ENCODE results near the gene UQCC3. TPM values are rescaled to one million over a fixed set of nuclear protein-coding genes. Genes with fewer than 3 reads are reported as not detected.

The UQCC3 gene
- 51.5 TPM for polyA plus RNA-seq (2012; ENCODE audit: insufficient read depth, insufficient read length, low read depth)

DNA sequence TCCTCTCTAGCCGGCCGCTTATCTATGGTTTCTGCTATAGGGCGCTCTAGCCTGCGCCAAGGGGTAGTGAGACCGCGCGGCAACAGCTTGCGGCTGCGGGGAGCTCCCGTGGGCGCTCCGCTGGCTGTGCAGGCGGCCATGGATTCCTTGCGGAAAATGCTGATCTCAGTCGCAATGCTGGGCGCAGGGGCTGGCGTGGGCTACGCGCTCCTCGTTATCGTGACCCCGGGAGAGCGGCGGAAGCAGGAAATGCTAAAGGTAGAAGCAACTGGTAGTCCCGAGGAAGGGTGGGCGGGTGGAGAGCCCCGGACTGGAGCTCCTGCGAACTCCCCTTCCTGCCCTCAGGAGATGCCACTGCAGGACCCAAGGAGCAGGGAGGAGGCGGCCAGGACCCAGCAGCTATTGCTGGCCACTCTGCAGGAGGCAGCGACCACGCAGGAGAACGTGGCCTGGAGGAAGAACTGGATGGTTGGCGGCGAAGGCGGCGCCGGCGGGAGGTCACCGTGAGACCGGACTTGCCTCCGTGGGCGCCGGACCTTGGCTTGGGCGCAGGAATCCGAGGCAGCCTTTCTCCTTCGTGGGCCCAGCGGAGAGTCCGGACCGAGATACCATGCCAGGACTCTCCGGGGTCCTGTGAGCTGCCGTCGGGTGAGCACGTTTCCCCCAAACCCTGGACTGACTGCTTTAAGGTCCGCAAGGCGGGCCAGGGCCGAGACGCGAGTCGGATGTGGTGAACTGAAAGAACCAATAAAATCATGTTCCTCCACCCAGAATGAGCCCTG is at the start of gene UQCC3, which contains the start of gene LBHD1:
Gene UQCC3, plus strand, starts transcription at position 66 of the 782 bp plus-strand sequence. Its CDS starts 73 bp downstream, at position 139.
Gene LBHD1, minus strand, starts transcription at position 660 of the 782 bp plus-strand sequence. CDS start 2,236 bp downstream, outside the sequence.
- peak; percentile 71 for DNase-seq
- Histone ChIP-seq H3K4me1 (no peaks in the 10 kb centered on the region), H3K9me3 (no peaks in the 10 kb centered on the region), H3K27me3 (no peaks in the 10 kb centered on the region), H3K4me3 (ENCODE audit: low read depth, low read length) (peak within 1 kb of the TSS; percentile 77), H3K36me3 (peaks cover 12% of the 10 kb centered on the region)
- TF ChIP-seq, protein P1, sequence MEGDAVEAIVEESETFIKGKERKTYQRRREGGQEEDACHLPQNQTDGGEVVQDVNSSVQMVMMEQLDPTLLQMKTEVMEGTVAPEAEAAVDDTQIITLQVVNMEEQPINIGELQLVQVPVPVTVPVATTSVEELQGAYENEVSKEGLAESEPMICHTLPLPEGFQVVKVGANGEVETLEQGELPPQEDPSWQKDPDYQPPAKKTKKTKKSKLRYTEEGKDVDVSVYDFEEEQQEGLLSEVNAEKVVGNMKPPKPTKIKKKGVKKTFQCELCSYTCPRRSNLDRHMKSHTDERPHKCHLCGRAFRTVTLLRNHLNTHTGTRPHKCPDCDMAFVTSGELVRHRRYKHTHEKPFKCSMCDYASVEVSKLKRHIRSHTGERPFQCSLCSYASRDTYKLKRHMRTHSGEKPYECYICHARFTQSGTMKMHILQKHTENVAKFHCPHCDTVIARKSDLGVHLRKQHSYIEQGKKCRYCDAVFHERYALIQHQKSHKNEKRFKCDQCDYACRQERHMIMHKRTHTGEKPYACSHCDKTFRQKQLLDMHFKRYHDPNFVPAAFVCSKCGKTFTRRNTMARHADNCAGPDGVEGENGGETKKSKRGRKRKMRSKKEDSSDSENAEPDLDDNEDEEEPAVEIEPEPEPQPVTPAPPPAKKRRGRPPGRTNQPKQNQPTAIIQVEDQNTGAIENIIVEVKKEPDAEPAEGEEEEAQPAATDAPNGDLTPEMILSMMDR (IDR thresholded peaks at IDR 0.05; ENCODE audit: low read depth, low read length): no peak

DNA sequence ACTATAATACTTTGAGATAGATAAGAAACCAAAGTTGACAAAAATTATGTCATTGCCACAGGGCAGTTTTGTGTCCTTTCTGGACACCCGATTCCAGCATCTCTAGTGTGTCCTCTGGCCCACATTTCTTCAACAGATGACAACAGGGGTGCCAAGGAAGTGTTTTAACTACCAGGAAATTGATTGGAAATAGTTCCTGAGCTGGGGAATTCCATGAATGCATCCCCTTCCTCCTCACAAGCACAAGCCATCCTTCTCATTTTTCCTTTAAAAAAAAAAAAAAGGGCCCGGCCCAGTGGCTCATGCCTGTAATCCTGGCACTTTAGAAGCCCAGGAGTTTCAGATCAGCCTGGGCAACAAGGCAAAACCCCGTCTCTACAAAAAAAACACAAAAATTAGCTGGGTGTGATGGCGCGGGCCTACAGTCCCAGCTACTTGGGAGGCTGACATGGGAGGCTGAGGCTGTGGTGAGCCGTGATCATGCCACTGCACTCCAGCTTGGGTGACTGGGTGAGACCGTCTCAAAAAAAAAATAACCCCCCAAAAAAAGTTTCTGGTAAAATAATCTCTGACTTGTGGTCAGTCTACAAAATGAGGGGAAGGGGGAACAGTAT is 48.9 kb upstream of the UQCC3 start:
- DNase-seq: no peak
- H3K36me3 ChIP-seq: peaks cover 8% of the 10 kb centered on the region
- peak overlapping the region; percentile 37 for H3K4me3 ChIP-seq (ENCODE audit: low read depth, low read length)
- TF ChIP-seq, protein P1 (IDR thresholded peaks at IDR 0.05; ENCODE audit: low read depth, low read length): no peak
- H3K4me1 ChIP-seq: no peaks in the 10 kb centered on the region
- H3K9me3 ChIP-seq: no peaks in the 10 kb centered on the region
- H3K27me3 ChIP-seq: no peaks in the 10 kb centered on the region

GRCh38 chr11:62627713-62628112 is 43.8 kb upstream of the UQCC3 start:
- H3K36me3 ChIP-seq: peaks cover 37% of the 10 kb centered on the region
- no peaks in the 10 kb centered on the region for H3K9me3 ChIP-seq
- no peaks in the 10 kb centered on the region for H3K4me1 ChIP-seq
- TF ChIP-seq, protein P1 (IDR thresholded peaks at IDR 0.05; ENCODE audit: low read depth, low read length): 0 out of 2 replicates have a peak, but pooled peaks have one; percentile 13
- H3K27me3 ChIP-seq: no peaks in the 10 kb centered on the region
- DNase-seq: no peak
- no peak overlapping the region for H3K4me3 ChIP-seq (ENCODE audit: low read depth, low read length)

GRCh38 chr11:62632492-62632891 is 39.0 kb upstream of the UQCC3 start:
- Histone ChIP-seq H3K36me3 (peaks cover 43% of the 10 kb centered on the region), H3K27me3 (no peaks in the 10 kb centered on the region), H3K4me1 (no peaks in the 10 kb centered on the region), H3K9me3 (no peaks in the 10 kb centered on the region), H3K4me3 (ENCODE audit: low read depth, low read length) (no peak overlapping the region)
- TF ChIP-seq, protein P1 (IDR thresholded peaks at IDR 0.05; ENCODE audit: low read depth, low read length): no peak
- DNase-seq: no peak

- DNase-seq: no peak
- TF ChIP-seq, protein P1 (IDR thresholded peaks at IDR 0.05; ENCODE audit: low read depth, low read length): no peak
Observed at GRCh38 chr11:62644220-62644619, 27.3 kb upstream of the UQCC3 start.

GRCh38 chr11:62645671-62645945 is 25.9 kb upstream of the UQCC3 start:
- TF ChIP-seq, protein P1 (IDR thresholded peaks at IDR 0.05; ENCODE audit: low read depth, low read length): no peak

More at GRCh38 chr11:62644220-62644619, 27.3 kb upstream of the UQCC3 start:
- H3K4me1 ChIP-seq: no peaks in the 10 kb centered on the region
- no peaks in the 10 kb centered on the region for H3K9me3 ChIP-seq
- peaks cover 11% of the 10 kb centered on the region for H3K36me3 ChIP-seq
- no peaks in the 10 kb centered on the region for H3K27me3 ChIP-seq
- H3K4me3 ChIP-seq (ENCODE audit: low read depth, low read length): no peak overlapping the region

More at GRCh38 chr11:62645671-62645945, 25.9 kb upstream of the UQCC3 start:
- no peaks in the 10 kb centered on the region for H3K4me1 ChIP-seq
- no peaks in the 10 kb centered on the region for H3K27me3 ChIP-seq
- no peaks in the 10 kb centered on the region for H3K9me3 ChIP-seq
- peaks cover 12% of the 10 kb centered on the region for H3K36me3 ChIP-seq
- no peak for DNase-seq
- peak overlapping the region; percentile 87 for H3K4me3 ChIP-seq (ENCODE audit: low read depth, low read length)
